BLaER1 treated with 17β-estradiol and CSF1 and Interleukin-3, amounts not matched to agents 10 nM and 100 nM (cell line): ENCODE measurements around the gene ADO.

ENCODE experiments used
- H3K27ac ChIP-seq, 11 experiments: shearing (Covaris generic); formaldehyde crosslinking; 2 replicates each; pipeline ENCODE4 v1.8.1; 2022
- H3K27me3 ChIP-seq, 11 experiments: shearing (Covaris generic); formaldehyde crosslinking; 2 replicates each; pipeline ENCODE4 v1.8.1; 2022
- H3K36me3 ChIP-seq, 11 experiments: shearing (Covaris generic); formaldehyde crosslinking; 2 replicates each; pipeline ENCODE4 v1.8.1; 2022
- H3K4me1 ChIP-seq, 10 experiments: shearing (Covaris generic); formaldehyde crosslinking; 2 replicates each; pipeline ENCODE4 v1.8.1; 2022
- H3K4me2 ChIP-seq, 11 experiments: shearing (Covaris generic); formaldehyde crosslinking; 2 replicates each; pipeline ENCODE4 v1.8.1; 2022
- H3K4me3 ChIP-seq, 10 experiments: shearing (Covaris generic); formaldehyde crosslinking; 2 replicates each; pipeline ENCODE4 v1.8.1; 2022
- H3K9ac ChIP-seq, 11 experiments: shearing (Covaris generic); formaldehyde crosslinking; 2 replicates each; pipeline ENCODE4 v1.8.1; 2022
- H3K9me3 ChIP-seq, 11 experiments: shearing (Covaris generic); formaldehyde crosslinking; replicated peaks in 1 of 11; 2 replicates each; pipeline ENCODE4 v1.8.1; 2022
- H4K20me1 ChIP-seq, 11 experiments: shearing (Covaris generic); formaldehyde crosslinking; 2 replicates each; pipeline ENCODE4 v1.8.1; 2022
- Cebpa-rat ChIP-seq, 11 experiments: shearing (Covaris generic); IDR thresholded peaks; 2 replicates each; pipeline ENCODE4 v1.8.1; 2022

The ADO gene

GRCh38 chr10:62804356-62805230 is at the start of gene ADO:
TSS of gene ADO (plus strand) at chr10:62804720. CDS start at chr10:62805060, 340 bp downstream.
- Histone ChIP-seq H3K27me3 (no peaks in the 10 kb centered on the region), H3K9ac (peak within 1 kb of the TSS; percentile 91 to 99 (median 96)), H4K20me1 (peaks cover 26 to 46% (median 44%) of the 10 kb centered on the region in 11 experiments; a peak in 20 of 22 replicates), H3K9me3 (no peaks in the 10 kb centered on the region), H3K27ac (peak within 1 kb of the TSS; percentile 94 to 99 (median 98)), H3K4me2 (peak within 1 kb of the TSS; percentile 84 to 99 (median 95)), H3K4me3 (peak within 1 kb of the TSS; percentile 81 to 99 (median 94)), H3K4me1 (peaks cover 25 to 48% (median 43%) of the 10 kb centered on the region in 10 experiments), H3K36me3 (peaks cover 7 to 35% (median 28%) of the 10 kb centered on the region in 11 experiments; a peak in 18 of 22 replicates)
- TF ChIP-seq Cebpa-rat (IDR thresholded peaks at IDR 0.05): no peak

- H3K4me1 ChIP-seq: peaks cover 10 to 34% (median 13%) of the 10 kb centered on the region in 10 experiments; a peak in 19 of 20 replicates
- no peak overlapping the region for H3K27ac ChIP-seq
- no peaks in the 10 kb centered on the region for H3K27me3 ChIP-seq
- H3K9ac ChIP-seq: no peak overlapping the region
- H3K36me3 ChIP-seq: no peaks in the 10 kb centered on the region
- no peak overlapping the region for H3K4me2 ChIP-seq
- no peak overlapping the region for H3K4me3 ChIP-seq
- TF ChIP-seq Cebpa-rat (IDR thresholded peaks at IDR 0.05): no peak
- no peaks in the 10 kb centered on the region for H4K20me1 ChIP-seq
- H3K9me3 ChIP-seq: no peaks in the 10 kb centered on the region
Observed at GRCh38 chr10:62754963-62755362, 49.6 kb upstream of the ADO start.

GRCh38 chr10:62755662-62756653 is 48.6 kb upstream of the ADO start:
- H3K36me3 ChIP-seq: no peaks in the 10 kb centered on the region
- no peak for TF ChIP-seq Cebpa-rat (IDR thresholded peaks at IDR 0.05)
- H3K4me3 ChIP-seq: no peak overlapping the region

DNA sequence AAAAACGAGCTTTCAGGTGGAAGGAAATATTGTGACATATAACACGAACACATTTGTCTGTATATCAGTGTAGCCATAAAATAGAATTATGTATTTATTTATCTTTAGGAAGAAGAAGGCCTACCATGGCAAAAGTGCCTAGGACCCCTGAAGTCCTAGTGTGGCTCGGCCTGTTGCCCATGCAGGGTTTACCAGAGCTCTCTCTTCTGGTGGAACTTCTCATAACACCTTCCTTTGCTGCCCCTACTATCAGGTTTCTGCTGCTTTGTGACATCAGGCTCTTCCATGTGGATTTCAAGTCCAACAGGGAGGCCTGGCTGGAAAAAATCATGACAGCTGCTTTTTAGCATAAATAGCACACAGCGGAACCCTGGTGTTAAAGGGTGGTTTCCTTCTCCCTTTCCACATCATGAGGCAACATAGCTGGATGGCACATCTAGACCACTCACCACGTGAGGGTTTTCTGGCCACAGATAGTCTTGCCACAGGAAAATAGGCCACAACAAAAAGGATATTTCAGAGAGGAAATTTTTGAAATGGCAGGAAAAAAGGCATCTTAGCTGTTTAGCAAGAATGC is 44.8 kb upstream of the ADO start:
- TF ChIP-seq Cebpa-rat (IDR thresholded peaks at IDR 0.05): no peak
- H4K20me1 ChIP-seq: no peaks in the 10 kb centered on the region
- no peak overlapping the region for H3K4me3 ChIP-seq
- H3K36me3 ChIP-seq: no peaks in the 10 kb centered on the region
- no peaks in the 10 kb centered on the region for H3K9me3 ChIP-seq
- H3K27me3 ChIP-seq: no peaks in the 10 kb centered on the region
- H3K4me1 ChIP-seq: peaks cover 18 to 57% (median 27%) of the 10 kb centered on the region in 10 experiments
- H3K9ac ChIP-seq: peak overlapping the region in 4 of 11 experiments; percentile 1 to 34 (median 18); a peak in 4 of 22 replicates
- H3K4me2 ChIP-seq: peak overlapping the region; percentile 4 to 81 (median 59); a peak in 19 of 22 replicates
- peak overlapping the region in 6 of 11 experiments; percentile 31 to 73 (median 58); a peak in 9 of 22 replicates for H3K27ac ChIP-seq

More at GRCh38 chr10:62755662-62756653, 48.6 kb upstream of the ADO start:
- Histone ChIP-seq H3K4me2 (peak overlapping the region in 10 of 11 experiments; percentile 3 to 44 (median 27); a peak in 11 of 22 replicates), H3K9ac (no peak overlapping the region), H3K9me3 (no peaks in the 10 kb centered on the region), H3K27me3 (no peaks in the 10 kb centered on the region), H4K20me1 (no peaks in the 10 kb centered on the region), H3K27ac (no peak overlapping the region), H3K4me1 (peaks cover 18 to 34% (median 21%) of the 10 kb centered on the region in 10 experiments)

- H4K20me1 ChIP-seq: no peaks in the 10 kb centered on the region
Observed at GRCh38 chr10:62760401-62760800, 44.1 kb upstream of the ADO start.

GRCh38 chr10:62761115-62761514 is 43.4 kb upstream of the ADO start:
- H3K4me2 ChIP-seq: peak overlapping the region in 5 of 11 experiments; percentile 59 to 81 (median 66); a peak in 10 of 22 replicates
- H3K4me1 ChIP-seq: peaks cover 12 to 57% (median 21%) of the 10 kb centered on the region in 10 experiments; a peak in 19 of 20 replicates
- no peaks in the 10 kb centered on the region for H3K36me3 ChIP-seq
- no peaks in the 10 kb centered on the region for H3K9me3 ChIP-seq
- no peak for TF ChIP-seq Cebpa-rat (IDR thresholded peaks at IDR 0.05)
- no peak overlapping the region for H3K4me3 ChIP-seq
- no peak overlapping the region for H3K9ac ChIP-seq
- no peaks in the 10 kb centered on the region for H4K20me1 ChIP-seq
- H3K27me3 ChIP-seq: no peaks in the 10 kb centered on the region
- peak overlapping the region in 5 of 11 experiments; percentile 31 to 73 (median 59); a peak in 7 of 22 replicates for H3K27ac ChIP-seq

More at GRCh38 chr10:62760401-62760800, 44.1 kb upstream of the ADO start:
- peak overlapping the region; percentile 4 to 81 (median 59); a peak in 17 of 22 replicates for H3K4me2 ChIP-seq
- peaks cover 17 to 57% (median 26%) of the 10 kb centered on the region in 10 experiments for H3K4me1 ChIP-seq
- no peak for TF ChIP-seq Cebpa-rat (IDR thresholded peaks at IDR 0.05)
- no peaks in the 10 kb centered on the region for H3K9me3 ChIP-seq
- no peak overlapping the region for H3K4me3 ChIP-seq
- H3K27me3 ChIP-seq: no peaks in the 10 kb centered on the region
- peak overlapping the region in 4 of 11 experiments; percentile 1 to 34 (median 18); a peak in 5 of 22 replicates for H3K9ac ChIP-seq
- H3K27ac ChIP-seq: peak overlapping the region in 7 of 11 experiments; percentile 31 to 73 (median 57); a peak in 12 of 22 replicates
- no peaks in the 10 kb centered on the region for H3K36me3 ChIP-seq

GRCh38 chr10:62763155-62763554 is 41.4 kb upstream of the ADO start:
- Histone ChIP-seq H3K4me3 (no peak overlapping the region), H3K4me1 (peaks cover 12 to 51% (median 21%) of the 10 kb centered on the region in 10 experiments; a peak in 19 of 20 replicates), H3K27me3 (no peaks in the 10 kb centered on the region), H4K20me1 (no peaks in the 10 kb centered on the region), H3K9me3 (no peaks in the 10 kb centered on the region), H3K36me3 (no peaks in the 10 kb centered on the region), H3K4me2 (0 out of 22 replicates have a peak overlapping the region, but pooled peaks of 1 of the 11 experiments have one; percentile 6), H3K27ac (no peak overlapping the region), H3K9ac (no peak overlapping the region)
- no peak for TF ChIP-seq Cebpa-rat (IDR thresholded peaks at IDR 0.05)

DNA sequence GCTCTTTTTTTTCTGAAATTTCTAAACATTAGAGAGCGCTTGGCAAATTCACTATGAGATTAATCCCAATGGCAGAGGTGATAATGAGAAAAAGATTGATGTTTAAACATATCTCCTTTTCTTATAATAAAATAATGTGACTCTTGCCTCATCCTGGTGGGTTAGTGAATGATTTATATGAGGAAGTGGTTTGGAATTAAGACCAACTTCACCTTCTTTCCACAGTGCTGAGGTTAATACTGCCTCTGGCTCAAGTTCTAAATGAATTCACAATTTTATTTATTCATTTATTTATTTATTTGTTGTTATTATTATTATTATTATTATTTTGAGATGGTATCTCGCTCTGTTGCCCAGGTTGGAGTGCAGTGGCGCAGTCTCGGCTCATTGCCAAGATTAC is 40.5 kb upstream of the ADO start:
- H3K4me3 ChIP-seq: no peak overlapping the region
- TF ChIP-seq Cebpa-rat (IDR thresholded peaks at IDR 0.05): no peak
- H3K4me2 ChIP-seq: peak overlapping the region in 3 of 11 experiments; percentile 0 to 20 (median 12); a peak in 2 of 22 replicates
- no peak overlapping the region for H3K27ac ChIP-seq
- no peaks in the 10 kb centered on the region for H3K36me3 ChIP-seq
- H3K9ac ChIP-seq: no peak overlapping the region
- H3K9me3 ChIP-seq: no peaks in the 10 kb centered on the region
- H3K4me1 ChIP-seq: peaks cover 12 to 45% (median 21%) of the 10 kb centered on the region in 10 experiments; a peak in 19 of 20 replicates
- no peaks in the 10 kb centered on the region for H4K20me1 ChIP-seq
- H3K27me3 ChIP-seq: no peaks in the 10 kb centered on the region
